Hepatocyte (in vitro differentiated cells): ENCODE results near the gene DCAF7. TPM values are rescaled to one million over a fixed set of nuclear protein-coding genes. Genes with fewer than 3 reads are reported as not detected.

Experiments used
- DNase-seq: peaks from one replicate; pipeline ENCODE4 v3.0.0-alpha.2; 2016; ENCODE audit warnings: low spot score
- H2AFZ ChIP-seq: fragments of 200-600 bp; sonication (generic); 2 replicates; pipeline ENCODE4 v1.6.0; 2016; ENCODE audit warnings: antibody characterized with exemption, mild to moderate bottlenecking
- H3K27ac ChIP-seq: fragments of 200-600 bp; sonication (generic); 2 replicates; pipeline ENCODE4 v1.5.1; 2016; ENCODE audit warnings: mild to moderate bottlenecking
- H3K27me3 ChIP-seq: fragments of 200-600 bp; sonication (generic); 2 replicates; pipeline ENCODE4 v1.6.1; 2016
- H3K36me3 ChIP-seq: fragments of 200-600 bp; sonication (generic); replicated peaks from 2 replicates; pipeline ENCODE4 v1.5.1; 2016; ENCODE audit warnings: low read depth; ENCODE audit not compliant: insufficient read depth
- H3K4me1 ChIP-seq: fragments of 200-600 bp; sonication (generic); 2 replicates; pipeline ENCODE4 v1.5.1; 2016; ENCODE audit warnings: mild to moderate bottlenecking, moderate library complexity; ENCODE audit not compliant: insufficient read depth
- H3K4me2 ChIP-seq: fragments of 200-600 bp; sonication (generic); 2 replicates; pipeline ENCODE4 v1.6.0; 2016
- H3K4me3 ChIP-seq: fragments of 200-600 bp; sonication (generic); 2 replicates; pipeline ENCODE4 v1.5.1; 2016; ENCODE audit warnings: mild to moderate bottlenecking
- H3K79me2 ChIP-seq: fragments of 200-600 bp; sonication (generic); 2 replicates; pipeline ENCODE4 v1.6.0; 2017; ENCODE audit warnings: mild to moderate bottlenecking
- H3K9me2 ChIP-seq: fragments of 200-600 bp; sonication (generic); replicated peaks from 2 replicates; pipeline ENCODE4 v1.6.0; 2017; ENCODE audit warnings: mild to moderate bottlenecking; ENCODE audit not compliant: insufficient read depth
- H3K9me3 ChIP-seq: fragments of 200-600 bp; sonication (generic); 2 replicates; pipeline ENCODE4 v1.5.1; 2016; ENCODE audit warnings: low read depth, mild to moderate bottlenecking
- H4K20me1 ChIP-seq: fragments of 200-600 bp; sonication (generic); 2 replicates; pipeline ENCODE4 v1.6.0; 2016; ENCODE audit warnings: mild to moderate bottlenecking; ENCODE audit not compliant: insufficient read depth, poor library complexity, severe bottlenecking
- CTCF ChIP-seq: fragments of 200-600 bp; sonication (generic); IDR thresholded peaks from 2 replicates; pipeline ENCODE4 v1.5.1; 2016; ENCODE audit warnings: antibody characterized with exemption, mild to moderate bottlenecking; ENCODE audit not compliant: poor library complexity
- EZH2 ChIP-seq: fragments of 200-600 bp; sonication (generic); IDR thresholded peaks from 2 replicates; pipeline ENCODE4 v1.6.1; 2016; ENCODE audit warnings: antibody characterized with exemption, mild to moderate bottlenecking, borderline replicate concordance
- EZH2phosphoT487 ChIP-seq: fragments of 200-600 bp; sonication (generic); IDR thresholded peaks from one replicate; pipeline ENCODE4 v1.6.1; 2018; ENCODE audit warnings: antibody characterized with exemption, mild to moderate bottlenecking, low read depth, moderate library complexity; ENCODE audit not compliant: unreplicated experiment, severe bottlenecking
- WGBS: methylation state at CpG from one replicate; pipeline ENCODE4 v1.1.6; 2016; ENCODE audit warnings: low lambda C conversion rate; ENCODE audit errors: missing lambda C conversion rate; 5-methylcytosine and 5-hydroxymethylcytosine counted together
- polyA plus RNA-seq: library from polyadenylated mRNA; unstranded; fragments of >200 nt; fragmentation: Nextera tagmentation; extraction: Ambion mirVana; gene quantifications from 2 replicates; pipeline ENCODE4 v1.2.1, GENCODE V29; 2016
- total RNA-seq: library from RNA; depleted of rRNA; stranded (reverse); fragments of >200 nt; gene quantifications from 2 replicates; pipeline ENCODE4 v1.2.3, GENCODE V29; 2014

Gene DCAF7
- total and polyA plus RNA-seq, 2 experiments from 2014 or later: 53.0 to 56.5 TPM

- DNase-seq: no peak
- 69% methylated on average over 5 of the region's 5 CpGs for WGBS
Measured at GRCh38 chr17:63547083-63547523, 3.2 kb upstream of the DCAF7 start.

GRCh38 chr17:63549289-63549945 is 860 bp upstream of the DCAF7 start:
- H2AFZ ChIP-seq: peak overlapping the region; percentile 69
- peak; percentile 2 for DNase-seq
- TF ChIP-seq EZH2phosphoT487: no peak
- TF ChIP-seq CTCF: no peak
- no peak for TF ChIP-seq EZH2
- H3K27ac ChIP-seq: peak overlapping the region; percentile 77
- H4K20me1 ChIP-seq: peaks cover 32% of the 10 kb centered on the region
- no peaks in the 10 kb centered on the region for H3K27me3 ChIP-seq
- peaks cover 47% of the 10 kb centered on the region for H3K79me2 ChIP-seq
- H3K36me3 ChIP-seq: no peaks in the 10 kb centered on the region
- H3K9me3 ChIP-seq: no peaks in the 10 kb centered on the region
- no peaks in the 10 kb centered on the region for H3K9me2 ChIP-seq
- 22% methylated on average over 18 of the region's 18 CpGs for WGBS
- peak overlapping the region; percentile 84 for H3K4me2 ChIP-seq
- H3K4me1 ChIP-seq: peaks cover 18% of the 10 kb centered on the region
- peak overlapping the region; percentile 22 for H3K4me3 ChIP-seq

More at GRCh38 chr17:63547083-63547523, 3.2 kb upstream of the DCAF7 start:
- Histone ChIP-seq H3K4me2 (no peak overlapping the region), H3K9me2 (no peaks in the 10 kb centered on the region), H3K9me3 (no peaks in the 10 kb centered on the region), H3K79me2 (peaks cover 23% of the 10 kb centered on the region), H3K4me1 (peaks cover 4% of the 10 kb centered on the region), H3K27ac (no peak overlapping the region), H3K4me3 (no peak overlapping the region), H3K27me3 (no peaks in the 10 kb centered on the region), H4K20me1 (peaks cover 8% of the 10 kb centered on the region), H3K36me3 (no peaks in the 10 kb centered on the region), H2AFZ (no peak overlapping the region)
- TF ChIP-seq EZH2: no peak
- TF ChIP-seq EZH2phosphoT487: no peak
- TF ChIP-seq CTCF: no peak

GRCh38 chr17:63550817-63551639 is 751 bp downstream of the DCAF7 start:
- peak overlapping the region; percentile 93 for H3K27ac ChIP-seq
- H3K36me3 ChIP-seq: no peaks in the 10 kb centered on the region
- H3K4me2 ChIP-seq: peak overlapping the region; percentile 88
- H3K9me3 ChIP-seq: no peaks in the 10 kb centered on the region
- peak; percentile 59 for DNase-seq
- peak overlapping the region; percentile 48 for H2AFZ ChIP-seq
- H3K79me2 ChIP-seq: peaks cover 63% of the 10 kb centered on the region
- peak overlapping the region; percentile 100 for H3K4me3 ChIP-seq
- under 1% methylated on average over 32 of the region's 32 CpGs for WGBS
- peaks cover 18% of the 10 kb centered on the region for H3K4me1 ChIP-seq
- H4K20me1 ChIP-seq: peaks cover 48% of the 10 kb centered on the region
- no peaks in the 10 kb centered on the region for H3K9me2 ChIP-seq
- TF ChIP-seq EZH2 (no peak), EZH2phosphoT487 (no peak), CTCF (no peak)
- H3K27me3 ChIP-seq: no peaks in the 10 kb centered on the region
